HFFc6 (cell line): ENCODE measurements around the gene CHST13. TPM values are rescaled to one million over a fixed set of nuclear protein-coding genes. Genes with fewer than 3 reads are reported as not detected.

Experiments used
- DNase-seq: peaks from one replicate; pipeline ENCODE4 v3.0.0-alpha.2; 2018
- H3K27ac Mint-ChIP-seq: 2 replicates; pipeline ENCODE4 v1.8.0; 2020; ENCODE audit warnings: mild to moderate bottlenecking, mixed read lengths
- H3K27me3 Mint-ChIP-seq: 2 replicates; pipeline ENCODE4 v1.8.0; 2021; ENCODE audit warnings: mild to moderate bottlenecking, moderate library complexity, mixed read lengths; ENCODE audit not compliant: insufficient read depth
- H3K36me3 Mint-ChIP-seq: 2 replicates; pipeline ENCODE4 v1.8.0; 2021; ENCODE audit warnings: low read depth, mixed read lengths
- H3K4me1 Mint-ChIP-seq: 2 replicates; pipeline ENCODE4 v1.8.0; 2020; ENCODE audit warnings: low read depth, mixed read lengths
- H3K4me3 Mint-ChIP-seq: 2 replicates; pipeline ENCODE4 v1.8.0; 2020; ENCODE audit warnings: mild to moderate bottlenecking, moderate library complexity, mixed read lengths
- H3K9me3 Mint-ChIP-seq: 2 replicates; pipeline ENCODE4 v1.8.0; 2020; ENCODE audit warnings: mild to moderate bottlenecking, mixed read lengths
- CTCF ChIP-seq: fragments of 200-600 bp; sonication (generic); IDR thresholded peaks from 2 replicates; pipeline ENCODE4 v1.5.0; 2021; ENCODE audit warnings: antibody characterized with exemption, mild to moderate bottlenecking
- total RNA-seq, 6 experiments: library from RNA; stranded (reverse); fragmentation: NEBNext Ultra II Directional; extraction: Animal tissue kit (Norgen Biotek cat#: 25700); gene quantifications; 2 replicates in 1 of 6; 3 replicates in 5 of 6; pipeline ENCODE4 v1.2.3, GENCODE V29; 2021

CHST13 gene
- total RNA-seq, 6 experiments from 2014 or later, result not detected

DNA sequence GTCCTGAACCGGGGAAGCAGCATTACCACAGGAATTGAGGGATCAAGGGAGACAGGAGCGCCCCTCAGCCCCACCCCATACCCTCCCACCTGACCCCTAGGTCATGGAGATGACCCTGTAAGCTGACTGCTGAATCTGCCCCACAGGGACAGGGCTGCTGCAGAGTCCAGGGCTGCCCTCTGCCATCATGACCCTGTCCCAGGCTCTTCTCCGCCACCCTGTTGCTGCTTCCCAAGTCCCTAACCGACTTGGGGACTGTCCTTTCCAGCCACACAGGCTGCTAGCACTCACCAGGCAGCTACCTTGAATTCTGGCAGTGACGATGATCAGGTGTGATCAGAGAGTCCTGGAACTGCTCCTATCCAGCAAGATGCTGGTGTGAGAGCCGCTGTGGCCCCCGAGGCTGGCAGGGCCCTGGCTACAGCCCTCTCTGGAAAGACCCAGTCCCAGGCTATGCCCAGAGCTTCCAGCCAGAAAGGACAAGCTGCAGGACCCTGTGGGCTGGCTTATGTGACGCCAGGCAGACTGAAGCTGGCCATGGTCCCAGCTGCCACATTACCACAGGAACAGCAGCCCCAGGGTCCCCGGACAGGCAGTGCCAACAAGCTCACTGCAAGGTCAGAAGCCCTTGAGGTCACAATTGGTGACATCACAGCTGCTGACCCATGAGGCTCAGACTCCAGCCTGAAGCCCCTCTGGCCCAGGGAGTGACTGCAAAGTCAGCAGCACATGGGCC lies 34.5 kb downstream of the CHST13 start, which contains the start of gene C3orf22:
Gene C3orf22, minus strand, starts transcription at position 597 of the 736 bp plus-strand sequence. CDS start 5,542 bp downstream, outside the sequence.
- H3K4me1 Mint-ChIP-seq, result no peaks in the 10 kb centered on the region
- DNase-seq, result no peak
- H3K27me3 Mint-ChIP-seq, result peaks cover 23% of the 10 kb centered on the region
- no peak for TF ChIP-seq CTCF
- H3K4me3 Mint-ChIP-seq, result no peak within 1 kb of the TSS
- H3K27ac Mint-ChIP-seq, result no peak within 1 kb of the TSS
- H3K36me3 Mint-ChIP-seq, result no peaks in the 10 kb centered on the region
- H3K9me3 Mint-ChIP-seq, result peaks cover 6% of the 10 kb centered on the region; the same call in 1 of the 2 replicates

- Mint-ChIP-seq H3K4me3 (no peak overlapping the region), H3K36me3 (no peaks in the 10 kb centered on the region), H3K4me1 (no peaks in the 10 kb centered on the region), H3K27ac (no peak overlapping the region), H3K27me3 (peaks cover 30% of the 10 kb centered on the region), H3K9me3 (peaks cover 6% of the 10 kb centered on the region; the same call in 1 of the 2 replicates)
- no peak for DNase-seq
- no peak for TF ChIP-seq CTCF
These were observed 38.9 kb downstream of the CHST13 start for GRCh38 chr3:126562737-126563276.

DNA sequence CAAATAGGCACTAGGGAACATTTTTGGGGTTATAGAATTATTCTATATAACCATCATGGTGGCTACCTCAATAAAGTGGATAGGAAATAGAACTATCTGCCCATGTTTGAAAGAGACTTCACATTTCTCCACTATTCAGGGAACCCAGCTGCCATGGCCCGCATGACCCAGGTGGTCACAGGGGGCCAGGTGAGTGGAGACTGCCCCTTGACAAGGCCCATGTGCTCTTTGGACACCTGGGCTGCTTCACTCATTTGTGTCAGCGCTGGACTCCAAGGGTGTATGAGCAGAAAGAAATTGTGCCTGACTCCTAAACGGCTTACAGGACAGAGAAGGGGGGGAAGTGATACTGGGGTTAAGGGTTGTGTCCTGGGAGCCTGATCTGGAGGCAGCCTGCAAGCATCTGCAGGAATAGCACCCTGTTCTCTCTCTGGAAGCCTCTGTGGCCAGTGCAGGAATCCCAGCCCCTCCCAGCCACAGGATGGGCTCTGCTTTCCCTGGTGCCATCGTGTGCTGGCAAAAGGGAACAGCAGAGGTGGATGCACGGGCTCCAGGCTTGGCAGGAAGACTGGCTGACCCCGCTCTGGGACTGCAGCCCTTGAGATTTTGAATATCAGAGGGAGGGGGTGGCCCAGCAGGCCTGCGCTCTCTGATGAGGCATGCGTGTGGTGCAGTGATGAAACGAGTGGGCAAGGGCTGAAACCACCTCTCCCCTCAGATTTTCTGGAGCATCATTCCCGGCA lies 43.9 kb downstream of the CHST13 start:
- no peak; the same call in 1 of the 2 replicates for TF ChIP-seq CTCF
- Mint-ChIP-seq H3K27me3 (peaks cover 23% of the 10 kb centered on the region), H3K4me3 (no peak overlapping the region), H3K36me3 (no peaks in the 10 kb centered on the region), H3K4me1 (no peaks in the 10 kb centered on the region), H3K27ac (no peak overlapping the region), H3K9me3 (peaks cover 3% of the 10 kb centered on the region; the same call in 1 of the 2 replicates)
- no peak for DNase-seq

DNA sequence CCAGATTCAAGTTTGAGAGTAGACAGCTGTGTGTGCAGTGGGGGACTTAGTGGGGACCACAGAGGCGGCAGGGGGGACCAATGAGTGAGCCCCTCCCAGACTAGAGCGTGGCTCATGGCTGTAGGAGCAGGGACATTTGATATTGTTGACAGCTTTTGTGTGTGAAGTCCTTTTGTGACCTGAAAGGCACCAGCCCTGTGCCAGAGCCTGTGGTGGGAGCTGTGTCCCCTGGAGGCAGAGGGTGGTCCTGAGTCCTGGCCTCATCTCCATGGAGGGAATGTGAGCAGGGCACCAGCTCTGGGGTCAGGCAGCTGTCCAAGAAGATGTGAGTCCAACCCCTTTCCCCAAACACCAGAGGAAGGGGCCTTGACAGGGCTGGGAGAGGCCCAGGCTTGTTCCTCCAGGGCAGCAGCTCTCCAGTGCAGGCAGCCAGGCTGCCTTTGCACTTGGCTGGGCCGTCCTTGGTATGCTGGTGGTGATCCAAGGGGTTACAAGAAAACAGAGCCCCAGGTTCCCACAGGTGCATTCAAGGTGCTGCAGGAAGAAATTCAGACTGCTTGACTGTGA lies 44.9 kb downstream of the CHST13 start:
- no peak for TF ChIP-seq CTCF
- H3K9me3 Mint-ChIP-seq, result no peaks in the 10 kb centered on the region
- peaks cover 32% of the 10 kb centered on the region for H3K27me3 Mint-ChIP-seq
- DNase-seq, result no peak
- H3K4me1 Mint-ChIP-seq, result no peaks in the 10 kb centered on the region
- H3K4me3 Mint-ChIP-seq, result no peak overlapping the region
- H3K27ac Mint-ChIP-seq, result no peak overlapping the region
- no peaks in the 10 kb centered on the region for H3K36me3 Mint-ChIP-seq

DNA sequence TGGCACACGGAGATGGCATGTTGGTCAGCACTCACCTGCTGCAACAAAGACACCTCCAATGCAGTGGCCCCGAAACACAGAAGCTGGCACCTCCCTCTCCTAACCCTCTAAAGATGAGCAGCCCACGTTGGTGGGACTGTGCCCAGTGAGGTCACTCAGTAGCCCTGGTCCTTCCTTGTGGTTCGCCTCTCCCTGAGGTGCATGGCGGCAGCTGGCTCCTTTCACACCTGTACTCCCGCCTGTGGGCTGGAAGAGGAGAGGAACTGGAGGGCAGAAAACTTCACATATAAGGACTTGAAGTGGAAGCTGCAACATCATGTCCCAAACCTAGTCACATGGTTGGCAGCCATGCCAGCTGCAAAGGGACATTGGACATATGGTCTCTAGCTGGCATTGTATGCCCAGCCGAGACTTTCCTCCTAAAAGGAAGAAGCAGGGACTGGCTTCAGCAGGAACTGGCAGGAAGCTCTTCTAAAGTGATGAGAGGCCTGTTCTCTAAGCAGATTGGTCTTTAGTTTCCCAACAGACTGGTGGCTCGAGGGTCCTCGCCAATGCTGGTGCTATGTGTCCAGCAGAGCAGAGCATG lies 45.5 kb downstream of the CHST13 start:
- H3K4me1 Mint-ChIP-seq, result no peaks in the 10 kb centered on the region
- H3K27me3 Mint-ChIP-seq, result peaks cover 36% of the 10 kb centered on the region
- H3K9me3 Mint-ChIP-seq, result no peaks in the 10 kb centered on the region
- H3K27ac Mint-ChIP-seq, result no peak overlapping the region
- H3K36me3 Mint-ChIP-seq, result no peaks in the 10 kb centered on the region
- H3K4me3 Mint-ChIP-seq, result no peak overlapping the region
- no peak for DNase-seq
- no peak for TF ChIP-seq CTCF
